Stimulated activated CD4-positive, alpha-beta T cell treated with anti-CD3 and anti-CD28 coated beads, Interleukin-4, amount 100 ng/mL, for 4 hours (primary cell): Measurements from ENCODE around the gene SCAF4.
A peak's percentile ranks its signal among the peaks of the same experiment; 100 is the strongest.
"Not testable (repeated sequence)": the region's sequence is repeated elsewhere in the genome, so short reads cannot be mapped to it uniquely, and the experiment has no call there.

Source experiments
- DNase-seq, 2 experiments: peaks; one replicate each; pipeline ENCODE4 v3.0.0-alpha.2; 2020

The SCAF4 gene

DNA sequence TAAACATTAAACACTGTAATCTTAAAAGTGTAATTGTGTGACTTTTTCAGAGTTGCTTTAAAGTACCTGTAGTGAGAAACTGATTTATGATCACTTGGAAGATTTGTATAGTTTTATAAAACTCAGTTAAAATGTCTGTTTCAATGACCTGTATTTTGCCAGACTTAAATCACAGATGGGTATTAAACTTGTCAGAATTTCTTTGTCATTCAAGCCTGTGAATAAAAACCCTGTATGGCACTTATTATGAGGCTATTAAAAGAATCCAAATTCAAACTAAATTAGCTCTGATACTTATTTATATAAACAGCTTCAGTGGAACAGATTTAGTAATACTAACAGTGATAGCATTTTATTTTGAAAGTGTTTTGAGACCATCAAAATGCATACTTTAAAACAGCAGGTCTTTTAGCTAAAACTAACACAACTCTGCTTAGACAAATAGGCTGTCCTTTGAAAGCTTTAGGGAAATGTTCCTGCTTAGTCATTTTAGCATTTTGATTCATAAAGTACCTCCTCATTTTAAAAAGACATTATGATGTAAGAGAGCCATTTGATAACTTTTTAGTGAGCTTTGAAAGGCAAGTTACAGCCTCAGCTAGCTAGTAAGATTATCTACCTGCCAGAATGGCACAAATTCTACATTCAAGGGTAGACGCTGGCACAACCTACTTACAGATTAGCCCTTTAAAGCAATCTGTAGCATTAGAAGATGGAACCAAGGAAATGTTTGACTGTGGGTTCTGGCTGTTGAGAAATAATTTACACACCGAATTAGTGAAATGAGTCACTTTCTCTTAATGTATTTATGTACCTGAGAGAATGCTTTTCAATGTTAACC is 63.0 kb downstream of the SCAF4 start:
- no peak for DNase-seq

DNA sequence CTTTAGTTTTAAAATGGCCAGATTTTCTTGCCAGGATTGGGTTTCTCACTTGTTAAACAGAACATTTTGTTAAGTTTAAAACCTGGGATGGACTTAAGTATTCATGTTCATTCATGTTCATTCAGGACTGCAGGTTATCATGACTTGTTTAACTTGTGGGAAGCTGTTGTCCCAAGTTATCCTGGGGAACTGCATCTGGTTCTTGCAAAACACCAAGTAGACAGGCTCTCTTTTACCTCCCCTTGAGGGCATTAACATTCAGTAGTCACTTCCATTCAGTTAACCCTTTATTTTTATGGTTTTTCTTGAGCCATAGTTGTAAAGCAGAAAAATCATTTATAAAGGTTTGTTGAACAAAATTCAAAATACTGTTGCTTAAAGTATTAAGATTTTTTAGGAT is 64.3 kb downstream of the SCAF4 start:
- no peak for DNase-seq

DNA sequence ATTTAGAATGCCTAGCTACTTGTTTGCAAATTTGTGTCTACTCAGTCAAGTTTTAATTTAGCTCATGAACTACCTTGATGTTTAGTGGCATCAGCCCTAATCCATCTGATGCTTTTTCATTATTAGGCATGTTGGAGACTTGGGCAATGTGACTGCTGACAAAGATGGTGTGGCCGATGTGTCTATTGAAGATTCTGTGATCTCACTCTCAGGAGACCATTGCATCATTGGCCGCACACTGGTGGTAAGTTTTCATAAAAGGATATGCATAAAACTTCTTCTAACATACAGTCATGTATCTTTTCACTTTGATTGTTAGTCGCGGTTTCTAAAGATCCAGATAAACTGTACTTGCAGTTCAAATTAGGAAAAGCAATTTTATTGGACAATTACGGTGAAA is 64.8 kb downstream of the SCAF4 start:
- DNase-seq: no peak

DNA sequence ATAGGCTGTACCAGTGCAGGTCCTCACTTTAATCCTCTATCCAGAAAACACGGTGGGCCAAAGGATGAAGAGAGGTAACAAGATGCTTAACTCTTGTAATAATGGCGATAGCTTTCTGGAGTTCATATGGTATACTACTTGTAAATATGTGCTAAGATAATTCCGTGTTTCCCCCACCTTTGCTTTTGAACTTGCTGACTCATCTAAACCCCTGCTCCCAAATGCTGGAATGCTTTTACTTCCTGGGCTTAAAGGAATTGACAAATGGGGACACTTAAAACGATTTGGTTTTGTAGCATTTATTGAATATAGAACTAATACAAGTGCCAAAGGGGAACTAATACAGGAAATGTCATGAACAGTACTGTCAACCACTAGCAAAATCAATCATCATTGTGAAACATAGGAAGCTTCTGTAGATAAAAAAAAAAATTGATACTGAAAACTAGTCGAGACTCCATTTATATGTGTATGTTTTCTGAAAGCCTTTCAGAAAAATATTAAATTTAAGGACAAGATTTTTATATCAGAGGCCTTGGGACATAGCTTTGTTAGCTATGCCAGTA is 65.4 kb downstream of the SCAF4 start:
- DNase-seq: no peak

DNA sequence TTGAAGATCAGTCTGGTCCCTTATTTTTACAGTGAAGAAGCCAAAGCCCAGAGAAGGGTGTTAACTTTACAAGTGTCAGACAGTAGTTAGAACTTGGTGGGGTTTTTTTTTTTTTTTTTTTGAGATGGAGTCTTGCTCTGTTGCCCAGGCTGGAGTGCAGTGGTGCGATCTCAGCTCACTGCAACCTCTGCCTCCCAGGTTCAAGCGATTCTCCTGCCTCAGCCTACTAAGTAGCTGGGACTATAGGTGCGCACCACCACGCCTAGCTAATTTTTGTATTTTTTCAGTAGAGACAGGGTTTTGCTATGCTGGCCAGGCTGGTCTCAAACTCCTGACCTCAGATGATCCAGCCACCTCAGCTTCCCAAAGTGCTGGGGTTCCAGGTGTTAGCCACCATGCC is 66.0 kb downstream of the SCAF4 start:
- not testable (repeated sequence) for DNase-seq

DNA sequence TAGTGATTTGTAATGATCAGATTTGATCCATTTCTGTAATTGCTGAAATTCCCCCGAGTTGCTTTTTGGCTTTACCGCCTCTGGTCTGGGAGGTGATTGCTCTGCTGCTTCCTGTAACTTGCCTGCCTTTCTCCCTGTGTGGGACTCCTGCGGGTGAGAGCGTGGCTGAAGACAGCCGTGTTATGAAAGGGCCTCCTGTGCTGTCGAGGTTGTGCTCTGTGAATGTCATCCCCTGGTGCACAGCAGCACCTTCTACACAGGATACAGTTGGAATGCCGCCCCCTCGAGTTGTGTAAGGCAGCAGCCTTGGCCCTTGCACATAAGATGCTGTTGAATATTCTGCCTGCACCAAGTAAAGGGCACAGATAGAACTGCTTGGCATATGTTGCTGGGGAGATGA is 66.5 kb downstream of the SCAF4 start:
- peak in 1 of 2 experiments; percentile 21 for DNase-seq

DNA sequence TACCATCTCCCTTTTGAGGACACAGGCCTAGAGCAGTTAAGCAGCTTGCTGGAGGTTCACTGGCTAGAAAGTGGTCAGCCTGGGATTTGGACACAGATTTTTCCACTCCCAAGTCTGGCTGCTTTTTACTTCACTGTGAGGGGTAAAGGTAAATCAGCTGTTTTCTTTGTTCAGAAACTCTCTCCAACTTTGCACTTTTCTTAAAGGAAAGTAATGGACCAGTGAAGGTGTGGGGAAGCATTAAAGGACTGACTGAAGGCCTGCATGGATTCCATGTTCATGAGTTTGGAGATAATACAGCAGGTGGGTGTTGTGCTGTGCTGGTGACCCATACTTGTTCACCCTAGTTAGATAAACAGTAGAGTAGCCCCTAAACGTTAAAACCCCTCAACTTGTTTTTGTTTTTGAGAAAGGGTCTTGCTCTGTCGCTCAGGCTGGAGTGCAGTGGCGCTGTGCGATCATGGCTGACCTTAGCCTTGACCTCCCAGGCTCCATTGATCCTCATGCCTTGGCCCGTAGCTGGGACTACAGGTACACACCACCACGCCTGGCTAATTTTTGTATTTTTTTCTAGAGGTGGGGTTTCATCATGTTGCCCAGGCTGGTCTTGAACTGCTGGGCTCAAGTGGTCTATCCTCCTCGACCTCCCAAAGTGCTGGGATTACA is 68.2 kb downstream of the SCAF4 start:
- DNase-seq: no peak

DNA sequence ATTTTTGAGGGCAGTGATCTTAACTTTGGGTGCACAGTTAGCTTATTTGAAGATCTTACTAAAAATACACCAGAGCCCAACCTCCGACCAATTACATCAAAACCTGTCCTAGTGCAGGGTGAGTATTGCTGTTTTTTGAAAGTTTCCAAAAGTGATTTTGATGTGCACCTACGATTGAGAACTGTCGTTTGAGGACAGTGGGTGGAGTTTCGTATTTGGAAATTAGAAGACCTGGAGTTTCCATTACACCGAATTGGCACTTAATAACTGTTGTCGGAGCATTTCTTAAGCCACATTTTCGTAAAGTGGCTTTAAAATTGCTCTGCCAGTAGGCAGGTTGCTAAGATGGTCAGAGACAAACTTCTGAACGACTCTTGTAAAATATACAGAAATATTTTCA is 71.3 kb downstream of the SCAF4 start:
- DNase-seq: no peak

DNA sequence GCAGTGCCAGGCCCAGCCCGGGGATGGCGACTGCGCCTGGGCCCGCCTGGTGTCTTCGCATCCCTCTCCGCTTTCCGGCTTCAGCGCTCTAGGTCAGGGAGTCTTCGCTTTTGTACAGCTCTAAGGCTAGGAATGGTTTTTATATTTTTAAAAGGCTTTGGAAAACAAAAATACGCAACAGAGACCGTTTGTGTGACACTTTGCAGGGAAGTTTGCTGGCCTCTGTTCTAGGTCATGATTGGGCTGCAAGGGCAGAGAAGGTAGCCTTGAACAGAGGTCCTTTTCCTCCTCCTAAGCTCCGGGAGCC is 71.7 kb downstream of the SCAF4 start:
- DNase-seq: no peak

DNA sequence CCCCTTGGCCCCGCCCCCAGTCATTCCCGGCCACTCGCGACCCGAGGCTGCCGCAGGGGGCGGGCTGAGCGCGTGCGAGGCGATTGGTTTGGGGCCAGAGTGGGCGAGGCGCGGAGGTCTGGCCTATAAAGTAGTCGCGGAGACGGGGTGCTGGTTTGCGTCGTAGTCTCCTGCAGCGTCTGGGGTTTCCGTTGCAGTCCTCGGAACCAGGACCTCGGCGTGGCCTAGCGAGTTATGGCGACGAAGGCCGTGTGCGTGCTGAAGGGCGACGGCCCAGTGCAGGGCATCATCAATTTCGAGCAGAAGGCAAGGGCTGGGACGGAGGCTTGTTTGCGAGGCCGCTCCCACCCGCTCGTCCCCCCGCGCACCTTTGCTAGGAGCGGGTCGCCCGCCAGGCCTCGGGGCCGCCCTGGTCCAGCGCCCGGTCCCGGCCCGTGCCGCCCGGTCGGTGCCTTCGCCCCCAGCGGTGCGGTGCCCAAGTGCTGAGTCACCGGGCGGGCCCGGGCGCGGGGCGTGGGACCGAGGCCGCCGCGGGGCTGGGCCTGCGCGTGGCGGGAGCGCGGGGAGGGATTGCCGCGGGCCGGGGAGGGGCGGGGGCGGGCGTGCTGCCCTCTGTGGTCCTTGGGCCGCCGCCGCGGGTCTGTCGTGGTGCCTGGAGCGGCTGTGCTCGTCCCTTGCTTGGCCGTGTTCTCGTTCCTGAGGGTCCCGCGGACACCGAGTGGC is 72.2 kb downstream of the SCAF4 start, which contains the start of gene SOD1:
SOD1 (plus strand) TSS at position 158 of the 723 bp plus-strand sequence; CDS start at position 235, 77 bp downstream.
- DNase-seq: peak; percentile 94 to 96

DNA sequence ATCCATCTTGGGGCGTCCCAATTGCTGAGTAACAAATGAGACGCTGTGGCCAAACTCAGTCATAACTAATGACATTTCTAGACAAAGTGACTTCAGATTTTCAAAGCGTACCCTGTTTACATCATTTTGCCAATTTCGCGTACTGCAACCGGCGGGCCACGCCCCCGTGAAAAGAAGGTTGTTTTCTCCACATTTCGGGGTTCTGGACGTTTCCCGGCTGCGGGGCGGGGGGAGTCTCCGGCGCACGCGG is 72.7 kb downstream of the SCAF4 start:
- DNase-seq: no peak

DNA sequence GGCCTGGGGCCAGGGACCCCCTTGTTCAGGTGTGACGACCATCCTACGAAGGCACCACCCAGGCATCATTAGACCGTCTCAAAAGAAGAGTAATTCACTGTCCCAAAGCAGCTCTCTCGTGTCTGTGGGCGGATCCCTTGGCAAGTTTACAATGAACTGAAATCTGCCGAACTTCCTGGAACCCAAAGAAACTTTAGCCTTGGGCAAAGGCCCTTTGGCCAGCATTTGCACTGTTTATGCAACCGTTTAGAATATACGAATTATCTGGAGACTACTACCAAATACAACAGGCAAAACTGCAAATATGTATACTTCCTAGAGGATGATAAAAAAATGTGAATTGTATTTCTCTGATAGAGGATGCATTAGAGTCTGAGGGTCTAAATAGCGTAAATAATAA is 73.9 kb downstream of the SCAF4 start:
- no peak for DNase-seq

DNA sequence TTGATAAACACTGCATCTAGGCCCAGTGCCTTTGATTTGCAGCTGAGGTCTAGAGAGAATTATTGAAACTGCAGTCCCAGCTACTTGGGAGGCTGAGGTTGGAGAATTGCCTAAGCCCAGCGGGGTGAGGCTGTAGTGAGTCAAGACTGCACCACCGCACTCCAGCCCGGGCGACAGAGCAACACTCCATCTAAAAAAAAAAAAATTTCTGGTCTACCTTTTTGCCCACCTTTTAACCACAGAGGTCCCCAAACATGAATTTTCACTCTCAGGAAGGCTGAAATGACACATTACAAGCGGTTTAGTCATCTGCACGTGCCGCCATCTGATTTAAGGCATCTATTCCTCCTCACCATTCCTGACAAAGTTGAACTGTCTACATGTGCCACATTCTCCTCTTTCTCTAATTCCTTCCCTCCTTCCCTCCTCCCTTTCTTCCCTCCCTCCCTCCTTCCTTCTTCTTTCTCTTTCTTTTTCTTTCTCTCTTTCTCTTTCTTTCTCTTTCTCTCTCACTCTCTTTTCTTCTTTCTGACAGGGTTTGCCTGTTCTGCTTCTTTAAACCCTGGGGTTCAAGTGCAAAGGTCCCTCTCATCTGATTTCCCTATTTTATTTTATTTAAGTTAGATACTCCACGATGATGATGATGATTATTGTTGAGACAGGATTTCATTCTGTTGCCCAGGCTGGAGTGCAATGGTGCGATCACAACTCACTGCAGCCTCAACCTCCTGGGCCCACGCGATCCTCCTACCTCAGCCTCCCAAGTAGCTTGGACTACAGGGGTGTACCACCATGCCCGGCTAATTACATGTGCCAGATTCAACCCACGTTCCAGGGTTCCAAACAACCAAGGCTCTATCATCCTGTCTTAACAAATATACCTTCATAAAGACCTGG is 75.5 kb downstream of the SCAF4 start:
- peak; percentile 24 to 33 for DNase-seq

DNA sequence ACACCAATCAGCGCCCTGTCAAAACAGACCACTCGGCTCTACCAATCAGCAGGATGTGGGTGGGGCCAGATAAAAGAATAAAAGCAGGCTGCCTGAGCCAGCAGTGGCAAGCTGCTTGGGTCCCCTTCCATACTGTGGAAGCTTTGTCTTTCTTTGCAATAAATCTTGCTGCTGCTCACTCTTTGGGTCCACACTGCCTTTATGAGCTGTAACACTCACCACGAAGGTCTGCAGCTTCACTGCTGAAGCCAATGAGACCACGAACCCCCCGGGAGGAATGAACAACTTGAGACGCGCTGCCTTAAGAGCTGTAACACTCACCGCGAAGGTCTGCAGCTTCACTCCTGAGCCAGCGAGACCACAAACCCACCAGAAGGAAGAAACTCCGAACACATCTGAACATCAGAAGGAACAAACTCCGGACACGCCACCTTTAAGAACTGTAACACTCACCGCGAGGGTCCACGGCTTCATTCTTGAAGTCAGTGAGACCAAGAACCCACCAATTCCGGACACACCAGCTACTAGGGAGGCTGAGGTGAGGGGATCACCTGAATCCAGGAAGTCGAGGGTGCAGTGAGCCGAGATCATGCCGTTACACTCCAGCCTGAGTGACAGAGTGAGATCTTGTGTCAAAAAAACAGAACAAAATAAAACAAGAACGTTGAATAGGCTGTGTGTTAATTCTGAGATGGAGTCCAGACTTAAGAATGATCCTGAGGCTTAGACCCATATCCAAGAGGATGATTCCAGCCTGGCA is 76.9 kb downstream of the SCAF4 start:
- not testable (repeated sequence) for DNase-seq

DNA sequence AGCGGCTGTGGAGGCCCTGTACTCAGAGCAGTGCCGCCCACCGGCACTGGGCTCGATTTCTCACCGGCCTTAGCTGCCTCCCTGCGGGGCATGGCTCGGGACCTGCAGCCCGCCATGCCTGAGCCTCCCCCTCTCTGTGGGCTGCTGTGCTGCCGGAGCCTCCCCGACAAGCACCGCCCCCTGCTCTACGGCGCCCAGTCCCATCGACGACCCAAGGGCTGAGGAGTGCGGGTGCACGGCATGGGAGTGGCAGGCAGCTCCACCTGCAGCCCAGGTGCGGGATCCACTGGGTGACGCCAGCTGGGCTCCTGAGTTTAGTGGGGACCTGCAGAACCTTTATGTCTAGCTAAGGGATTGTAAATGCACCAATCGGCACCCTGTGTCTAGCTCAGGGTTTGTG is 77.6 kb downstream of the SCAF4 start:
- DNase-seq: no peak

DNA sequence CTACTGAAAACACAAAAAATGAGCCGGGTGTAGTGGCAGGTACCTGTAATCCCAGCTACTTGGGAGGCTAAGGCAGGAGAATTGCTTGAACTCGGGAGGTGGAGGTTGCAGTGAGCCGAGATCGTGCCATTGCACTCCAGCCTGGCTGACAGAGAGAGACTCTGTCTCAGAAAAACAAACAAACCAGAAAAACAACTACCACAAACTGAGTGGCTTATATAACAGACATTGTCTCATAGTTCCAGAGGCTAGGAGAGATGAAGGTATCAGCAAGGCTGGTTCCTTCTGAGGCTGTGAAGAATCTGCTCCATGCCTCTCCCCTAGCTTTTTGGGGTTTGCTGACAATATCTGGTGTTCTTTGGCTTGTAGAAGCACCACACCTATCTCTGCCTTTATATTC is 80.4 kb downstream of the SCAF4 start:
- DNase-seq: not testable (repeated sequence)

DNA sequence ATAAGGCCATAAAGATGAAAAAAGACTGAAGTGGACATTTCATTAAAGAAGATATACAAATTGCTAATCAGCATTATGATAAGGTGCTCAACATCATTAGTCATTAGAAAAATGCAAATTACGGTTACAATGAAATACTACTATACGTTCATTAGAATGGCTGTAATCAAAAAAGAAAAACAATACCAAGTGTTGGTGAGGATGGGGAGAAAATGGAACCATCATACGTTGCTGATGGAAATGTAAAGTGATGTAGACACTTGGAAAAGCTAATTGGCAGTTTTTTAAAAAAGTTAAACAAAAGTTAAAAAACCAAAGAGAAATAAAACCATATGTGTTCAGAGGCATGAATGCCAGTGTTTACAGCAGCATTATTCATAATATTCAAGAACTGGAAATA is 81.0 kb downstream of the SCAF4 start:
- no peak for DNase-seq

DNA sequence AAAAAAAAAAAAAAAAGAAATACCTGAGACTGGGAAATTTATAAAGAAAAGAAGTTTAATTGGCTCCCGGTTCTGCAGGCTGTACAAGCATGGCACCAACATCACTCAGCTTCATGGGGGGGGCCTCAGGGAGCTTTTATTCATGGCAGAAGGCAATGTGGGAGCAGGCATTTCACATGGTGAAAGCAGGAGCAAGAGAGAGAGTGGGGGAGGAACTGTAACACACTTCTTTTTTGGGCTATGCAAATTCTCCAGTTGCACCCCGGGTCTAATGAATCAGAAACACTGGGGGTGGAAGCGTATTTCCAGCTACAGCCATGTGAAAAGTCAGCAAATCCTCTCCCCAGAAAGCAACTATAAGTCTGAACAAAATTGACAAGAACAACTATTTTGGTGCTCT is 84.3 kb downstream of the SCAF4 start:
- DNase-seq: no peak

DNA sequence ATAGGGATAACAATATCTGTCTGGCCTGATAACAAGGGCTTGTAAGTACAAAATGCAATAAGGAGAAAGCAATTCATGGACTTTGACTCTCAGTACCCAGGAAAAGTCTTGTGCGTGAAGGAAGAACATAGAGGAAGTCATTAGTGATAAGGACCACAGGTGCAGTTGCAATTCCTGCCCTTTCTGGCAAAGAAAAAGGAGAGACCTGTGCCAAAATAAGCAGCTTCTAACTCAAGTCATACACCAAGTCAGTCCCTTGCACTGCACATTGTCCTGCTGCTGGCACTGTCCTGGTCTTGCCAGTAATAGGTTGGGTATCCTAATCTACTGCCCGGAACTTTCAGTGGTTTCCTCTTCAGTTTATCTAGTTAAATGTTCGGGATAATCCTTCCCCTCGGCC is 87.3 kb downstream of the SCAF4 start:
- no peak for DNase-seq

DNA sequence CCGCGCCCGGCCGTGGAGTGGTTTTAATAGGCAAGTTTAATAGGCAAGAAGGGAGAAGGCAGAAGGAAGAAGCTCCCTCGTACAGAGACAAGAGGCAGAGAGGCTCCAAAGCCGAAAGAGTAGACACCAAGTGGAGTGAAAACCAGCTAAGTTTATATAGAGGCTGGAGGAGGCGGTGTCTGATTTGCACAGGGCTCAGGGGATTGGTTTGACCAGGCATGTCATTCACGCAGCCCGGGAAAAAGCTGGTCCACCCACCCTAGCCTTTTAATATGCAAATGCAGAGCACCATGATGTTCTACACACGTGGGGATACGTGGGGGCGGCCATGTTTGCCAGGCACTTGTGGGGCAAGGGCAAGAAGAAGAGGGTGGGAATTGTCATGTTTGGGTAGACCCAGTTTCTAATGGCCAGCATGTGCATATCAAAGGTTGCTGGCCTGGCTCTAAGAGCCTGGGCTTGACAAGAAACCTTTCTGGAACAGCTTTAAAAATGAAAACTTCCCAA is 90.4 kb downstream of the SCAF4 start:
- no peak for DNase-seq

DNA sequence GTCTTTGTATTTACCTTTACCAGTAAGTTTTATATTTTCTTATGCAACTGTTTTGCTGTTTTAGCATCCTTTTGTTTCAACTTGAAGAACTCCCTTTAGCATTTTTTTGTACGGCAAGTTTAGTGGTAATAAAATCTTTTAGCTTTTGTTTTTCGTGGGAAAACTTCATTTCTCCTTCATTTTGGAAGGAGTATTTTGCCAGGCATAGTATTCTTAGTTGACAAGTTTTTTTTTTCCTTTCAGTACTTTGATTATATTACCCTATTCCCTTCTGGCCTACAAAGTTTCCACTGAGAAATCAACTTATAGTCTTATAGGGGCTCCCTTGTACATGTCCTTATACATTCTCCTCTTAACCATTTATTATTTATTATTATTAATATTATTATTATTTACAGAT is 95.0 kb downstream of the SCAF4 start:
- DNase-seq: no peak

DNA sequence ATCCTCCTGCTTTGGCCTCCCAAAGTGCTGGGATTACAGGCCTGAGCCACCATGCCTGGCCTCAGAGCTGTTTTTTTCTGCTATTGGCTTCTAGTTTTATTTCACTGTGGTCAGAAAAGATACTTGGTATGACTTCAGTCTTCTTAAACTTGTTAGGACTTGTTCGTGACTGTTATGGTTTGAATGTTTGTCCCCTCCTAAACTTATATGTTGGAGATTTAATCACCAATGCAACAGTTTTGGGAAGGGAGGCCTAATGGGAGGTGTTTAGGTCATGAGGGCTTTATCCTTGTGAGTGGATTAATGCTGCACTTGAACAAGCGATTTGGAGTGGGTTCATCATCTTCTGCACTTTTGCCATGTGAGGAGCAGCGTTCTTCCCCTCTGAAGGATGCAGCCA is 96.9 kb downstream of the SCAF4 start:
- DNase-seq: no peak
